Measurements from ENCODE around the gene LRPPRC.
"Not testable (repeated sequence)": the region's sequence is repeated elsewhere in the genome, so short reads cannot be mapped to it uniquely, and the experiment has no call there.

The LRPPRC gene

DNA sequence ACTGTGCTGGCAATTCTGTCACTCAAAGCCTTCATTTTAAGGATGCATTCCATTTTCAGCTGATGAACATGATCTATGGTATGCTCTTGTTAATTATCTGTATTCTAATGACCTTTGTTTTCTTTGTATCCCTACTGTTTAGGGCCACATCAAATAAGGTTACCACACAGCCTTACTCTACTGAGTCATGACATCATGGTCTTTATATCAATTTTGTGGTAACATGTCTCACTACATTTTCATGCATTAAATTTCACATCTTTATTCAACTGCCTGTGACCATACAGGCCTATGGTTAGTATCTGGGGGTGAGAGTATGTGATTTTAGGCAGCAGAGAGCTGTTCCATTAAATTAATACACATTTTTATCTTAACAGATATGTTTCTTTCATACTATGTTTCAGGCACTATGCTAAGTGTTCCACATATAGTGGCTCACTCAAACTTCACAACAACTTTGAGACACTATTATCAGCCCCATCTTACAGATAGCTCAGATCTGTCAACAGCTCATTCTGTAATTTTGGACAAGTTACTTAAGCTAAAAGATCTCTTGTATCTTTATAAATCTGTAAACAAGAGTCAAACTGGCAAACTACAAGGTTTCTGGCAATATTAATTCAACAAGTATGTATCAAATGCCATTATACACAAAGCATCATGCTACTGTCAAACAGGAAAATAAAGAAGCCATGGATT is 18.0 kb downstream of the LRPPRC start:
- DNase-seq (ENCODE audit: low spot score), result no peak

DNA sequence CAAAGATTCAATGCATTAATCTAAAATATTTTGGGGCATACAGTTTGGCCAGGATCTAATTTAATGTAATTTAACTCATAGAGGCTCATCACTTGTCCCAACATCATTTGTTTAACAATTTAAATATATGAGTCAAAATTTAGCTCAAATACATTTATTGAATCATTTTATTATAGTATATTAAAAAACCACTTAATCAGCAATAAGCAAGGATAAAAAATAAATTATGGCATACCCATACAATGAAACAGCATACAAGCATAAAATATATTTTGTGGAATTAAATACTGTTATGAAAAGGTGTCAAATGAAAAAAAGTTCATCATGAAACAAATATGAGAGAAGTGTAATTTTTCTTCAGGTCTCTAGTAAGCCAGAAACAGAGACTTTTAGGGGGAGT is 34.9 kb downstream of the LRPPRC start:
- DNase-seq (ENCODE audit: low spot score), result no peak

DNA sequence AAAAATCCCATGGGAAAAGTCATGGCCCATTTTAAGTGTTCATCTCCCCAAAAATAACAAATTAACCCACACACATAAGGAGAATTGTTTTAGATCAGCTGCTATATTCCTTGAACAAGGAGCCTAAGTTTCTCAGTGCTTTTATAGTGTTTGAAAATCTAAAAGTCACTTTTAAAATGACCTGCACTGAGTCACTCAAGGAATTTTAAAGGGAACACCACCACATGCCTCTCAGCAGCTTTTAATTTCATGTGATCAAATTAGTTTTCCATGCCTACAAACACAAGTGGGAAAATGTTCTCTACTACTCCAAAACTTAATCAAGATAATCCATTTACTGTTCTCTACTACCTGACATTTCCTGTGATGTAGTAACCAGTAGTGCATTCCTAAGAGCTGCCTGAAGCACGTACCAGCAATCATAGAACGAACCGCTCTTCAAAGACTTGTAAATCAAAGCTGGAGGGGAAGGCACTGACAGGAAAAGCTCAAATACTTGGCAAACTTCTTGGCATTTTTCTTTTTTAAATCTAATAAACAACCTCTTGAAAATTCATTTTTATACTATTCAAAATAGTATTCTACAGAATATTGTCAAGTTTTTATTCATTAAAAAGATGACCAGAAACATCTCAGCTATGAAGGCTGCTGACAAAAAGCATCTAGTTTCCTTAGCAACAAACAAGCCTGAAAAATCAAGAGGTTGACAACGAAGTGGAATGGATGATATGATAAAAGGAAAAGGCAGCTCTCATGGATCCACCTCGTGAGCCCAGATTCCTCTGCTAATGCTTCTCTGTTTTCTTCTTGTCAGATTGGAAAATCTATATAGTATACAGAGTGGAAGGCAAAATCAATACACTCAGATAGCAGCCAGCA is 37.2 kb downstream of the LRPPRC start:
- no peak for DNase-seq (ENCODE audit: low spot score)

DNA sequence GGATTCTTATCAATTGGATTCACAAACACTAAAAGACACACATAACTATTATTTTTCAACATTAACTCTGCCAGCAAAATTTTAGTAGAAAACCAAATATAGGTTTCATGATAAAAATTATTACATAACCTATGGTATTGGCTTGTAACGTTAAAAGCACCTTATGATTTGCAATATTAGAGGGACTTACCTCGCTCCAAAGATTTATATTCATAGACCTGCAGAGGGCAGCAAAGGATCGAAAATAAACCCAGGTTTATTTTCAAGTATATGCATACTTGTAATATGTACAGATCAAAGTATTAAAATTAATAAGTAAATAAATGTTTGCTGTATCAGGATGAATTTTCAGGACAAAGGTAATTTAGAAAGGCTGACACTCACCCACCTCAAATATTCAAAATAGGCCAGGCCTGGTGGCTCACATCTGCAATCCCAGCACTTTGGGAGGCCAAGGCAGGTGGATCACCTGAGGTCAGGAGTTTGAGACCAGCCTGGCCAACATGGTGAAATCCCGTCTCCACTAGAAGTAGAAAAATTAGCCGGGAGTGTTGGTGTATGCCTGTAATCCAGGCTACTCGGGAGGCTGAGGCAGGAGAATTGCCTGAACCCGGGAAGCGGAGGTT is 45.3 kb downstream of the LRPPRC start:
- peak; percentile 85 for DNase-seq (ENCODE audit: low spot score)

DNA sequence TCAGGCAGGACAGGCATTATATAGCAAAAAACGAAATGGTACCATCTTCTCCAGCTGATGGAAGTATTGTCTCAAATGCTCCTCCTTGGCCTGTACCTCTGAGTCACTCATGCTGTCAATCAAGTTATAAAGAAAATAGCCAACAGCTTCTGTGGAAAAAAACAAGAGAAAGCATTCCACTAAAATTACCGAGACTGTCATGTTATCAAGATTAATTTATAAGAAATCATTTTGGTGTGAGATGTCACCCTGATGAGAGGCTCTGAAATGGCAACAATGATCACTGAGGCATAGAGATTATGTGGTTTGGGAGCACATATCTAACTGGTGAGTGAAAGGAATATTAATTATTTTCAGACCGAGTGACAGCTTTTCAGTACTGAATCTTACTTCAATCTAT is 47.4 kb downstream of the LRPPRC start:
- DNase-seq (ENCODE audit: low spot score), result no peak

DNA sequence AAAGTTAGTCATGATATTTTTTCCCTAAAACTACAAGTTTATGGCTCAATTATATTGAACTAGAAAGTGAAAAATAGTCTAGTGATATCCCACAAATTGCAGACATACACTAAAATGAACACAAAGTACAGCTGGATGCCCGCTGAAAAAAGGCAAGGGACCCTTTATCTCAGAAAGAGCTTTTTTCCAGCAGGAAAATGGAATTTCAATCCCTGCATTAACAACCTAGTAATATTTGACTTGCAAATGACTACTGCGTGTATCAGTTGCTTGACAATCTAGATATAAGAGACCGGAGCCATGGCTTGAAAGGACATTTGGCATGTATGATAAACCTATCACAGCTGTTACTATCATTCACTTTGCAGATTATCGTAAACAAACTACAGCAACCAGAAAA is 49.1 kb downstream of the LRPPRC start:
- no peak for DNase-seq (ENCODE audit: low spot score)

DNA sequence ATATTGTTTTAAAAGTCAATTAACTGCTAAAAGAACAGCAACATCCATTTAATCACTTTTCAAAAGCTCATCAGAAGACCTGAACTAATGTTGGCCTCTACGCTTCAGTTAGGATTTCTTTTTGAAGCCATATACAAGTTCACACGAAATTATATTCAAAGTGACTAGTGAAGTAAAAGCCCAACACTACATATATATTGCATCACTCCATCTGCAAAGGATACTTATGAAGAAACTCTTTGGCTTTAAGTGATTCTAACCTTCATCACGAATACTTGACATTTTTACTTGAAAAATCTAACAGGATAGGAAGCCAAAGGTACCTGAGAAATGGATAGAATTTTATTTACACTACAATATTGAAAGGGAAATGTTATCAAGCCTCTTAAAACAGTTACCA is 50.4 kb downstream of the LRPPRC start:
- no peak for DNase-seq (ENCODE audit: low spot score)

DNA sequence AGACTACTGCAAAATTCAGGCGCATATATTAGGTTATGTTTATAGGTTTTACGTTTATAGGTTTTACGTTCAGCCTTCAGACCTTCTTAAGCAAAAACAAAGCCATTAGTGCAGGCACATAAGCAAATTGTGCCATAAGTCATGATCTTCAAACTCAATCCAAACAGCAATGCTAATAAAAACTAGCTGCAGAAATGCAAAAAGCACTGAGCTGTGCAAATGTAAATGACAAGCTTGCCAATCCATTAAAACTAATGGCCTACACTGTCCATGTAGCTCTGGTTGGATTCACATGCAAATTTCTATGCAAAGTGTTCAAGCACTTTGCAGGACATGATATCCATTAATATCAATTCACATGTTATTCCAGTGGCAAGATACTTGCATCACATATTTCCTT is 50.9 kb downstream of the LRPPRC start:
- DNase-seq (ENCODE audit: low spot score), result no peak

DNA sequence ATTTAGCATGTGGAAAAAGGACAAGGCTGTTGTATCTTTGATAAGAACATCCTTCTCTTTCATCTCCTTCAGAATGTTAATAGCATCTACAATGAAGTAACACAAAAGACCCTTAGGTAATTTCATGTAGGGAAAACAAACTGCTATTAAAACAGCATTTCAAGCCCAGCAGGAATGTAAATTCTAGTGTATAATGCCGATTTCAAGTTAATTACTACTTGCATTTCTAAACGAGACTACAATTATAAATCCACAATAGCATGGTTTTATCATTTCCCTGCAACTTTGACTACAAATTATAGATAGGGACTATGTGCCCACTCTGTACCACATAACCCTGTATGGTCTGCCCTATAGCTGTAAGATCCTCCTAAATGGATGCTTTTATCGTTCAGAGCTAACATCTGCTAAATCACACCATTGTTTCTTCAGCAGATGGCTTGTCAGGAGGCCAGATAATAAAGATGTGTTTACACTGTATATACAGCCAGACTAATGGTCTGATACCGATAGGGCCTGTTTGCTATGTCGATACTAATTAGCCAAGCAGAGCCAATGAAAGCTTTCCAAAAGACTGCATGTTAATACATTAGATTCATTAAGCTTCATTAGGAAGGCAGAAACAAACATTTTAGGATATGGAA is 51.9 kb downstream of the LRPPRC start:
- DNase-seq (ENCODE audit: low spot score), result no peak

DNA sequence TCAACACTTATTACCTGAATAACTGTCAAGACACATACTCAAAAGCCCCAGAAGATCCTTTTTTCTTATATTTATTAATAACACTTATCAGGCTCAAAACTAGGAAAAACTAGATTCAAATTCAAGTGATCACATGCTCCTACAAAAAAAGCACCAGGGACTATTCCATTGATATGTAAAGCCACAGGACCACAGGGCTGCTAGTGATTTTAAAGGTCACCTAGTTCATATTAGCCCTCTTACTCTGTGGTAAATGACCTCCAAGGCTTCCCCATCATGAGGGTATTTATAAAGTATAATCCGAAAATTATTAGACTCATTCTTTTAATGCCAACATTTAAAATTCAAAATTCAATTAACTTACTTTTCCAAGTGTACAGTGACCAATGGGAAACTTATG is 52.5 kb downstream of the LRPPRC start:
- DNase-seq (ENCODE audit: low spot score), result no peak

DNA sequence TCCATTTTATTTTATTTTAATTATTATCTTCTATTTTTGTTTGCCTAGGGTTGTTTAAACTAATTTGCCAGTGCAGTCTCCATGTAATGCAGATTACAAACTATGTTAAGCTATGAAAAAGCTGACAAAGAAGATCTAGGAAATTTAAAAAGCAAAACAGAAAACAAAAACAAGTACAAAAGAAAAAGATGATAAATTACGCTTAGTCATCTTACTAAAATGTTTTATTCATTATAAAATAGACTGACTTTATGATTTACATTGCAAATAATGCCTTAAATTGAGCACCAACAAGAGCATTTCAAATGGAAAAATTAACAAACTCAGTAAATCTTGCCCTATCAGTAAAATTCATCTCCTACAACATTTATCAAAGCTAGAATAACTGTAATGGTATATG is 52.9 kb downstream of the LRPPRC start:
- DNase-seq (ENCODE audit: low spot score), result no peak

DNA sequence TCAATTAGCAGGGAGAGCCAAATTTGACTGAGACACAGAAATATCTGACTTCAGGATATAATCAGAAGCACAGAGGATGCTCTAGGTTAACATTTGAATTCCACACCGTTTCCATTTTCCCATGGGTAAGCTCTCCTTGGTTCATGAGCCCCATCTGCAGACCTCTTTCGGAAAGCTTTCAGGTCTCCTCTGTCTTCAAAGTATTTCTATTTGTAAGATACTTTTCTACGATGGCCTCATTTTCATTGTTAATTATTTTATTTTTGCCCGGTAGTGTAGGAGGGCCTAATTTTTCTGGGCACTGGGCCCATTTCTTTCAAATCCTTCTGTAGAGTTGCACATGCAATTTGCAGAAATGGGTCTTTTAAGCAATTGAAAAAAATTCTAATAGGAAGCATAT is 53.8 kb downstream of the LRPPRC start:
- no peak for DNase-seq (ENCODE audit: low spot score)

DNA sequence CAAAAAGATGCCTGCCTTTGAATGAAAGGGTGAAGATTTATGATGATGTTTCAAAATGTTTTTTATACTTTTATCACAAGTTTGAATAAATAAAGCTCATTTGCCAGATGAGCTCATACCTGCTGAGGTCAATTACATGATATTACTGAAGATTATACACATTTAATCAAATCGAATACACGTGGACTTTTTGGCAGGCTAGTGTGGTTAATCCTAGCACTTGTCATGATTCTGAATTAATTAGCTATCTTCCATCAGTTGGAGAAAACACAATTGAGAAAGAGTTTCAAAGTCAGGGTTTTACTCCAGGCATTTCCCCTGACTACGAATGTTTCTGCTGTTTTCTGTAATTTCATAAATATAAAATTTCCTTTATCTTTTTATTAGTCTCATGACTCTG is 54.4 kb downstream of the LRPPRC start:
- DNase-seq (ENCODE audit: low spot score), result no peak

DNA sequence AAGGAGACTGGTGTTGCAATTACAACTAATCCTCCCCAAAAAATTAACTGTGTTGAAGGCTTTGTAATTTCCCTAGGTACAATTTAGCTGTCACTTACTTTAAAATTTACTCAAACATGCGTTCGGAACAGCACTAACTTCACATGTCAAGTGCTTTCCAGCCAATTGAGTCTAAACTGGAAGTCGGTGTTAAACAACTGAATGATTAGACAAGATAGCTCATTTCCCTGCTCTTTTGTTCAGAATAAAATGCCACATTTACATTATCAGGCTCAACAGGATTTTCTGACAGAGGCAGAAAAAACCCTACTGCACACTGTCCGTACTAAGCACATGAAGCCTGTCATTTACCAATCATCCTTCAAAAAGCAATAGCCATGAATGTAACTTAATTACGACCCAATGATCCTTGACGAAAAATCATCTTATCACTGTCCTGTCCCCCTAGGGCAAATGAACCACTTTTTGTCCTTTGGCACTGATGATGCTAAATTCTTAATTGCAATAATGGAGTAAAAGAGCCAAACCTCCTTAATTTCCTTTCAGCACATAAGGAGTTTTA is 56.0 kb downstream of the LRPPRC start:
- no peak for DNase-seq (ENCODE audit: low spot score)

DNA sequence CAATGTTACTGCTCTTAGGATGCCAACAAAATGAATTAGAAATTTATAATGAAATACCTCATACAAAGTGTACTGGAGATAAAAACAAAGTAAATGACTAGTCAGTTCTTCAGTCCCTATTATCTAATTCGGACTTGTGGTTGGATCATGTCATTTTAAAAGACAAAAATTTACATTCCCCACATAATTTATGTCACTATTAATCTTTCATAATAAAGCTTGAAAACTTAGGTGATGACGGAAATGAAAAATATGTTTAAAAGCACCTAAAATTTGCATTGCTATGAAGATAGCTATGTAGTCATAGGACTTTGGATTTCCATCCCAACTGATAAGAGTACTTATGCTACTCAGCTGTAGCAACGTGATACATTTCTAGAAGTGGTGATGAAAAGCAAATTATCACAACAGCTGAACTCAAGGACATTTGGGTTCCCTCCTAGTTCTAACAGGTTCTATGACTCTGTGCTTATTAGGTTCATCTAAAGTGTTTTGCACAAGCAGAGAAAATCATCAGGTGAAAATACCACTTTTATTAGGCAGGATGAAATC is 58.4 kb downstream of the LRPPRC start:
- no peak for DNase-seq (ENCODE audit: low spot score)

DNA sequence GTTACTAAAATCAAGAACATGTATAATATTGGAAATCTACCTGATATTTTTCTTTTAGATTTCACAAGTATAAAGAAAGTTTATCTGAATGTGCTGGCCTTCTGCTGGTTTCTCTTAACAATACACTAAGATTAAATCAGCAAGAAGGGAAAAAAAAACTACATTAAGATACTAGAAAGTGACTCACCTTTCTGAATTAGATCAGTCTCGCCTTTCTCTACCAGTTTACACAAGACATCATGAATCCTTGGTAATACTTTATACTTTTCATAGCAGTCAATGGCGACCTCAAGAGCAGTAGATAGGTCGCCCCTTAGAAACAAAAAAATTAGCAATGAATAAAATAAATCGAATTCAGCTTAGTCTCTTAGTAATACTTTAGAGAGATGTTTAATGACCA is 61.2 kb downstream of the LRPPRC start:
- DNase-seq (ENCODE audit: low spot score), result no peak

DNA sequence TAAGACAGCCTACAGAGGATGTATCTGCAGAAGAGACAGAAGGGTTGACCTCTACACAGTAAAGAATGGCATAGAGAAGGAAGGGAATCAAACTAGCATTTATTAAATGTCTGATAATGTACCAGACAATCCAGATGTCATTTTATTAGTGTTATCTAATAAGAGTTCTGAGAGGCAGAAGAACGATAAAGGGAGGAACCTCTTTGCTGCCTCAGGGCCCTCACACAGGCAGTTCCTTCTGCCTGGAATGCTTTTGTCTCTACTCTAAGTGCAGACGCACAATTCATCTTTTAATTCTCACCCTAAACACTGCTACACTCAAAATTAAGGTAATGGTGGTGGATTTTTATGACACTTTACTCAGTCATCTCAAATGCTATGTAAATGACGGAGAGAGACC is 64.5 kb downstream of the LRPPRC start:
- DNase-seq (ENCODE audit: low spot score), result no peak

DNA sequence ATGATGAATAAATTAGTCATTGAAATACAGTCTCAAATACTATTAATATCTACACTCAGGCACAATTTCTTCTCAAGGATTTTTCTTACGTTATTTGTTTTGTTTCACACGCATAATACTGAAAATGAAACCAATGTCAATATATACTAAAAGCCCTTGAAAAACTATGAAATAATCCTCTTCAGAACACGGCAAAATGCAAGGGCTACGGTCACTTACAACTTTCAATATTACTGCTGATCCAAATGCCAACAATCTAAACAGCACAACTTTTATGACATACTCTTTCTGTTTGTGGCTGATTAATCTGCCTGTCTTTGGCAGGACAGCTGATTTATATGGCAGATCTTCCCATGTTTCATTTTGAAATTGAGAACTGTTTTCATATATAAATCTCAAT is 68.3 kb downstream of the LRPPRC start:
- DNase-seq (ENCODE audit: low spot score), result no peak

DNA sequence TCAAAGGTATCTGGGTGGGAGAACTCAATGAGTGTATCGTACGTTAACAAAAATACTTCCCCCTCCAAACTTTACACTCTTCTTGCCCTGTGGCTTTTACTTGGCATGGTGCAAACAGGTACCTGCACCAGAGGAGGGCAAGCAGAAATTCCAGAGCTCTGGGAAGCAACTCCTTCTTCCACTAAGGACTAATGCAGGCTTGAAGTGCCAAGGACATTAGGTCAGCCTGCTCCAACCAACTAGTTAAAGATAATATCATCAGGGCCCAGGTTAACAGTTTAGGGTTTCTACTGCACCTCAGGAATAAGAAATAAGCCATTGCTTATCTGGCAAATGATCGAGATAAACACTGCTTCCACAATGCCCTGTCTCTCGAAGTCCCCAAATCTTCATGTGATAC is 70.4 kb downstream of the LRPPRC start:
- no peak for DNase-seq (ENCODE audit: low spot score)

DNA sequence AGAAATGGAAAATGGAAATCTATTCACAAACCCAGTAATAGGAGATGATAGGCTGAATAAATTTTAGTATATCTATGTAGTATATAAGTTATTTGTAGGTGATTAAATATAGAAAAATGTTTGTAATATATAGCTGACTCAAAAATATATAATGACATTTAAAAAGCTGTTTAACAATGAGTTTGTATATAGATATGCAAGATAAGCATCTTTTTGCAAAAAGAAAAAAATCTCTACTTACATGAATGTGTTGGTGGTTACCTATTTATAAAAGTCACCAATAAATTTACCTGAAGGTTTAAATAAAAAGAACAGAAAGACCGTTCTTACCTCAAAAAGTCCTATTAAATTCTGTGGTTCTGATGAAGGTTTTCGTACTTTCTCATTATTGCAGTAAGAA is 71.3 kb downstream of the LRPPRC start:
- DNase-seq (ENCODE audit: low spot score), result no peak

DNA sequence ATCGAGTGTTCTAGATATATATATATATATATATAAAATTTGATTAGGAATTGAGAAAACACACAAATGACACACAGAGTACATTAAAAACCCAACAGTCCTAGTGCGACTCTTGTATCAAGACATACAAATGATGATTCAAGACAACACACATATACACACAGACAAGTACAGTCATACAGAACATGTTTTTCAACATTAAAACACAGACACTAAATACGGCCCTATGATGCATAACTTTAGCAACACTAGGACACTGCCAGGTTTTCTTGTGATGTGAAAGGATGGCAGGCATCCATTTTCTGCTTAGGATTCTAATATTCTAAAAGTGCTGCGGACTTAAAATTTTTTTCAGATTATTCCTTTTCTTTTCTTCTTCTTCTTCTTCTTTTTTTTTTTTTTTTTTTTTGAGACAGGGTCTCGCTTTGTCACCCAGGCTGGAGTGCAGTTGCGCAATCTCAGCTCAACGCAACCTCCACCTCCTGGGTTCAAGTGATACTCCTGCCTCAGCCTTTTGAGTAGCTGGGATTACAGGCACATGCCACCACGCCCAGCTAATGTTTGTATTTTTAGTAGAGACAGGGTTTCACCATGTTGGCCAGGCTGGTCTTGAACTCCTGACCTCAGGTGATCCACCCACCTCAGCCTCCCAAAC is 84.5 kb downstream of the LRPPRC start:
- not testable (repeated sequence) for DNase-seq (ENCODE audit: low spot score)
